Smooth muscle cell of the brain vasculature (primary cell): ENCODE measurements around the gene PELI1.

Experiments
- DNase-seq: peaks from one replicate; pipeline ENCODE4 v3.0.0-alpha.2; 2012; ENCODE audit warnings: low read depth, low spot score

The PELI1 gene

GRCh38 chr2:64153811-64154210 lies 9.6 kb upstream of the PELI1 start:
- no peak for DNase-seq

- DNase-seq, result no peak
These were observed 7.3 kb upstream of the PELI1 start for GRCh38 chr2:64151476-64151875.

- no peak for DNase-seq
These were observed 1.5 kb upstream of the PELI1 start for GRCh38 chr2:64145714-64146113.

- DNase-seq, result no peak
These were observed 899 bp upstream of the PELI1 start for GRCh38 chr2:64145119-64145518.

GRCh38 chr2:64143169-64144056 lies 807 bp downstream of the PELI1 start:
- DNase-seq, result no peak

GRCh38 chr2:64142741-64143168 lies 1.5 kb downstream of the PELI1 start:
- no peak for DNase-seq

GRCh38 chr2:64141674-64142405 lies 2.4 kb downstream of the PELI1 start:
- DNase-seq, result no peak

- no peak for DNase-seq
These were observed 3.5 kb downstream of the PELI1 start for GRCh38 chr2:64140665-64141200.

GRCh38 chr2:64139956-64140355 lies 4.3 kb downstream of the PELI1 start:
- no peak for DNase-seq

- DNase-seq, result no peak
These were observed 6.2 kb downstream of the PELI1 start for GRCh38 chr2:64137996-64138395.

- no peak for DNase-seq
These were observed 6.7 kb downstream of the PELI1 start for GRCh38 chr2:64137567-64137966.

- DNase-seq, result no peak
These were observed 8.8 kb downstream of the PELI1 start for GRCh38 chr2:64135421-64135820.

- DNase-seq, result no peak
These were observed 9.4 kb downstream of the PELI1 start for GRCh38 chr2:64134813-64135212.

GRCh38 chr2:64133828-64134227 lies 10.4 kb downstream of the PELI1 start:
- no peak for DNase-seq

GRCh38 chr2:64133354-64133753 lies 10.9 kb downstream of the PELI1 start:
- no peak for DNase-seq

GRCh38 chr2:64130333-64130732 lies 13.9 kb downstream of the PELI1 start:
- no peak for DNase-seq

GRCh38 chr2:64128943-64129391 lies 15.3 kb downstream of the PELI1 start:
- no peak for DNase-seq

- DNase-seq, result no peak
These were observed 15.8 kb downstream of the PELI1 start for GRCh38 chr2:64128406-64128805.

- DNase-seq, result no peak
These were observed 17.1 kb downstream of the PELI1 start for GRCh38 chr2:64127119-64127518.

GRCh38 chr2:64126601-64127000 lies 17.6 kb downstream of the PELI1 start:
- no peak for DNase-seq

GRCh38 chr2:64124571-64124970 lies 19.6 kb downstream of the PELI1 start:
- DNase-seq, result no peak

- no peak for DNase-seq
These were observed 20.1 kb downstream of the PELI1 start for GRCh38 chr2:64124168-64124567.

- DNase-seq, result no peak
These were observed 20.5 kb downstream of the PELI1 start for GRCh38 chr2:64123740-64124139.
